ENCODE data around the gene GMPPB. TPM values are rescaled to one million over a fixed set of nuclear protein-coding genes. Genes with fewer than 3 reads are reported as not detected.
"Not testable (repeated sequence)": the region's sequence is repeated elsewhere in the genome, so short reads cannot be mapped to it uniquely, and the experiment has no call there.

The GMPPB gene
- total RNA-seq, 1 experiment from 2014 or later: 8.7 TPM

DNA sequence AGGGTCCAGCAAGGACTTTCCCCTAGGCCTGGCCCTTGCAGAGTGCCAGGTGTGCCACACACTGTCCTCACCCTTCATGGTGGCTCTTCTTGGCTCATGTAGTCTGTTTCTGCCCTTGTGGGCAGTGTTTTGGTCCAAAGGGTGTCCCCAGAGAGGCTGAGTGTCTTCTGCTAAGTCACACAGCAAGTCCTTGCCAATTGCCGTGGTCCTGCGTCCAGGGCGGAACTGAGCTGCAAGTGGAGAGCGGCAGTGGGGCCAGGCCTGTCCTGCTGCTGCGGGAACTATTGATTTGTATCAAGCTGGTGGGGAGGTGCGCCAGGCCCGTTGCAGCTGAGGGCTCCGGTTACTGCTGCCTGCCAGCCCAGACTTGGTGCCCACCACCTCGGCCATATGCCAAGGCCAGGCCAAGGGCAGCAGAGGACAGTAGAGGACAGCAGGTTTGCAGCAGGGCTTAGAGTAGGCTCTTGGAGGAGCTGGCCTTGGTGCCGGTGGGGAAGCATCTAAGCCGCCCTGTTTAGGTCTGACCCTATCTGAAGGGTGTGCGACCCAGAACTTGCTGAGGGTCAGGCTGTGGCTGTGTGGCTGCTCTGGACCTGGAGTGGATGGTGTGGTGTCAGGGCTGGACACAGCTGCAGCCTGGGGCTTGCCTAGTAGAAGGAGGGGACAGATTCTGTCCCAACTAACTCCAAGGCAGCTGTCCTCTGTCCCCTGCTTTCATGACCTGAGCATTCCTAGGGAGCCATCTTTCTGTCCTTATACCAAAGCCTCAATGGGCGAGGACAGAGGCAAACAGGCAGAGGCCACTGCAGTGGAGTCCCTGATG lies 8.8 kb downstream of the GMPPB start:
- DNase-seq (ENCODE audit: extremely low read depth, low read depth): no peak

DNA sequence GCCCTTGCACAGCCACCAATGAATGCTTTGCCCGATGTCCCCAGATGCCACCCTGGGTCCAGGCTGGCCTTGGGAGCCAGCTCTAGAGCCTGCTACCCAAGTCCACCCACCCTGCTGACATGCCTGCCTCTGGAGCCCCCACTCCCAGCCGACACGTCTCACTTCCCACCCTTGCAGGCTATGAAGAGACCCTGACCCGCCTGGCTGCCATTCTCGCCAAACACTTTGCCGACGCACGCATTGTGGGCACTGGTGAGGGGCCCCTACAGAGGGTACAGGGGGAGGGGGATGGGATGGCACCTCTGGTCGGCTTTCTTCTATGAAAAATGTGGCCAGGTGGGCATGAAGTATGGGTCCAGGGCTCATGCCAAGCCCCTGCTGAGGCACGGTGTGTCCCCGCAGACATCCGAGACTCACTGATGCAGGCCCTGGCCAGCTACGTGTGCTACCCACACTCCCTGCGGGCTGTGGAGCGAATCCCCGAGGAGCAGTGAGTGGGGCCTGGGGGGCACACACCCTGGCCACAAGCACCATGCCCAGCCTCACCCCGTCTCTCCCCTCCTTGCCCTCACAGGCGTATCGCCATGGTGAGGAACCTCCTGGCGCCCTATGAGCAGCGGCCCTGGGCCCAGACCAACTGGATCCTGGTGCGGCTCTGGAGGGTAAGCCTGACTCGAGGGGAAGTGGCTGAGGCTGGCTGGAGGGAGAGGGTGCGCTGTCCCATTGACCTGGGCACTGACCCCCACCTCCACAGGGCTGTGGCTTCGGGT lies 10.2 kb downstream of the GMPPB start:
- no peak for DNase-seq (ENCODE audit: extremely low read depth, low read depth)

DNA sequence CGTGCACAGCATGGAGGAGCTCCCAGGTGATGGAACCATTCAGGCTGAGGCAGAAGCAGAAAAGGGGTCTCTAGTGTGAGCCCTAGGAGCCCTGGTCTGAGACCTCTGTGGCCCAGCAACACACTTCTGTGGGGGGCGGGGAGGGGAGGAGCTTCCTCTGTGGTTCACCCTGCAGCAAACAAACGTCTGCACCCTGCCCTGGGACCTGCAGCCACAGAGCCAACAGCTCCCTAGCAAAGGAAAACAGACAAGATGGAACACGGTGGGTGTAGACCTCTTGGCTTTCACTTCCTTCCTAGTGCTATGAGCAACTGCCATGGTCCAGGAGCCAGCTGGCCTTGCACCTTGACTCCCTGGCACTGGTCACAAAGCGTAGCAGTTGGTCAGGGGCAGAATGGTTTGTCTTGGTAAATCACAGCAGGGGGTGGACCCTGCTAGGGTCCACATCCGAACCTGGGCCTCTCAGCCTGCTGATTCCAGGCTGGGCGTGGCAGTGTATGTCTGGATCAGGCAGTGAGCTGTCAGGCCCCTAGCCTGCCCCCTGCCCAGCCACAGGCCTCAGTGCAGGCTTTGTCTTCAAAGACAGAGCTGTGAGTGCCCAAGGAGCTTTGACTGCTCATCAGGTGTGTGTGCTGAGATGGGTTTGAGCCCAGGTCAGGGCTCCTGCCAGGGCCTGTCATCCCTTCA lies 11.0 kb downstream of the GMPPB start:
- no peak for DNase-seq (ENCODE audit: extremely low read depth, low read depth)

DNA sequence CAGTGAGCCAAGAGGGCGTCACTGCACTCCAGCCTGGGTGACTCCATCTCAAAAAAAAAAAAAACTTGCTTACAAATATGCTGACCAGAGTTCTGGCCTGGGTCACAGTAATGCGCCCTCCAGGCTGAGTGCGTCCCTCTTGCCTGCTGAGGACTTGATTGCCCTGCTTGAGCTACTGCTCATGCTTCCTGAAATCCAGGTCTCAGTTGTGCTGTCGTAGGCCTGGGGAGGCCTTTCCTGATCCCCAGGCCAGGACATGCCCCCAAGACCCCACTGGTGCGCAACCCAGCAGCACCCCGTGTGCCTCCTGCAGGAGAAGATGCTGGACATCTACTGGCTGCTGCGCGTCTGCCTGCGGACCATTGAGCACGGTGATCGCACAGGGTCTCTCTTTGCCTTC lies 11.6 kb downstream of the GMPPB start:
- DNase-seq (ENCODE audit: extremely low read depth, low read depth): no peak

DNA sequence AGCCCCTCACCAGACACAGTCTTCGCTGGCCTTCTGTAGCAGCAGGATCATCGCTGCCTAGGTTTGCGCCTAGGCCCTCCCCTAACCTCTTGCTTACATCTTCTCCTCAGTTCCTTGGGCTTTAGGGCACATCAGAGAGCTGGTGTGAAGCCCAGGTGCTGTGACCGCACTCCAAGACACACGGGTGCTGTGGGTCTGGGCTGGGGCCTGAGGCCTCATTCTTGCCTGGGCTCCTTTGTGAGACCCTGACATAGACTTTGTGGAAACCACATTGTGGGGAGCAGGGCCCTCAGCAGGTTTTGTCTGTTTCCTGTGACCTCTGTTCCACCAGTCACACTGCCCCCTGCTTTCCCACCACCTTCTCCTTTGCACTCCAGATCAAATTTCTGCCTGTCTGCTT lies 12.3 kb downstream of the GMPPB start:
- DNase-seq (ENCODE audit: extremely low read depth, low read depth): no peak

DNA sequence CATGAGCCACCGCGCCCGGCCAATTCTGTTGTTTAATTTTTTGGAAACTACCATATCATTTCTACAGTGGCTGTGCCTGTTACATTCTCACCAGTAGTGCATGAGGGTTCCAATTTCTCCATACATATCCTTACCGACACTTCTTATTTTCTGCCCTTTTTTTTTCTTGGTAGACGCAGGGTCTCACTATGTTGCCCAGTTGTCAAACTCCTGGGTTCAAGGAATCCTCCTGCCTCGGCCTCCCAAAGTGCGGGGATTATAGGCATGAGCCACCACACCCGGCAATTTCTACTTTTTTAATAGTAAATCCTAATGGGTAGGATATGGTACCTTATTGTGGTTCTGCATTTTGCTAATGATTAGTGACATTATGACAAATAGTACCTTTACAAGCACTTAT lies 13.9 kb downstream of the GMPPB start:
- DNase-seq (ENCODE audit: extremely low read depth, low read depth): no peak

DNA sequence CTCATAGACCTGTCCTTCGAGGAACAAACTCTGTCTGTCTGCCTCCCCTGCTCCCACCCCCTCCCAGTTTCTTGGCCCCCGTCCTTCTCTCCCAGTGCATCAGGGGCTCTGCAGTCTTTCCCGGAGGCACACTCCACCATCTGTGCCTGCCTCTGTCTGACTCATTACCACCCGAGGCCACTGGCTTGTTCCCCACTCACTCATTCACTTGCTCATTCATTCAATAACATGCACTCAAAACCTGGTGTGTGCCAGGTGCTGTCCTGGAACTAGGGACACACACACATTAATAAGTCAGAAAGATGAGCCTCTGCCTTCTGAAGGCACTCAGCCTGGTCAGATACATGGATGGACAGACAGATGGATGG lies 16.7 kb downstream of the GMPPB start:
- DNase-seq (ENCODE audit: extremely low read depth, low read depth): no peak

DNA sequence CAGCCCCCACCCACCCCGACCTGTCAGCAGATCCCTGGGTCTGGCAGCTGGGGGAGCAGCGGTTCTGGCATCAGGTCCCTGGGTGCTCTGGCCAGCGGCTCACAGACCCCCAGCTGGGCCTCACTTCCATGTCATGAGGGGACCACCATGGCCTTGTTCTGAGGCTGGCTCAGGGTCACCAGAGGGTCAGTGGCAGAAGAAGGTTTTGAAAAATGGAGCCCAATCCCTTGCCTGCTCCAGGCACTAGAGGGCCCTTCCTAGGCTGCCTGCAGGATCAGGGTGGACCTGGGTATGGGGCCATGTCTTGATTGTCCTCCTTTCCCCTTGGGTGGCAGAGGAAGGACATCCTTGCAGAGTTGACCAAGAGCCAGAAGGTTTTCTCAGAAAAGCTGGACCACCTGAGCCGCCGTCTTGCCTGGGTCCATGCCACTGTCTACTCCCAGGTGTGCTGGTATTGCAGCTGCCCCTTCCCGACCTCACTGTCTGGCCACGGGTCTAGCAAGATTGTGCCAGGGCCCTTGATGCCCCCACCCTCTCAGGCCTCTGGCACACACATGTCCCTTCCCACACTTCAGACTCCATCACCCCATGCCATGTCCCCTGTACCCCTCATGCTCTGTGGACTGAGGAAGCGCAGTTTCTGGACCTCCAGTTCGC lies 17.2 kb downstream of the GMPPB start:
- DNase-seq (ENCODE audit: extremely low read depth, low read depth): no peak

DNA sequence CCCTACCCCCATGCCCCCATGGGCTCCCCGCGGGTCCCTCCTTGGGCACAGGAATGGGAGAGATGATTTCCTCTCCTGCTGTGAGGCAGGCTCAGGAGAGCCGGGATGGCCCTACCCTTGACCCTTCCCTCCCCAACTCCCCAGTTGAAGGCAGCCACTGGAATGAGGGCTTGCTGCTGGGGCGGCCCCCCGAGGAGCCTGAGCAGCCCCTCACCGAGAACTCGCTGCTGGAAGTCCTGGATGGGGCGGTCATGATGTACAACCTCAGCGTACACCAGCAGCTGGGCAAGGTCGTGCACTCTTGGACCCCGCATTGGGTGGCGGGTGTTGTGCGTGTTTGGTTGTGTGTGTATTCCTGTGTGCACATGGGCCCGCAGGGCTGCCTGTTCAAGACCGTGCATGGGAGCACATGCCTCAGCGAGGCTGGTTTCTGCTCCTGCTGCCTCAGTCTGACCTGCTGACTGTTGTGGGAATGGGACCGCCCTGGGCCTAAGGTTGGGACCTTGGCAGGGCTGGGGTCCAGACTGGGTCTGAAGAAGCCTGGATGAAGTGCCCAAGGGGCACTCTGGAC lies 18.3 kb downstream of the GMPPB start:
- DNase-seq (ENCODE audit: extremely low read depth, low read depth): no peak

DNA sequence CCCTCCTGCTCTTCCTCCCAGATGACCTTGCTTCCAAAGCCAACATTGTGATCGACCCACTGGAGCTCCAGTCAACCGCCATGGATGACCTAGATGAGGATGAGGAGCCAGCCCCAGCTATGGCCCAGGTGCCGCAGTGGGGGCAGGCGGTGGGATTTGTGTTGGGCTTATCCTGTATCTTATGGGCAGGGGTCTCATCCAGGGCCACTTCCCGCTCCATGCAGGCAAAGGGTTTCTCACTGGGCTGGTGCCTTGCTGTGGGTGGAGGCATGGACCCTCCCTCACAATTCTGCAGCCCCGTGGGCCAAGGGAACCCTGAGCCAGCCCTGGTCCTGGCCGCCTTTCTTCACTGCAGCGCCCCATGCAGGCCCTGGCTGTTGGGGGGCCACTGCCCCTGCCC lies 19.1 kb downstream of the GMPPB start:
- DNase-seq (ENCODE audit: extremely low read depth, low read depth): no peak

DNA sequence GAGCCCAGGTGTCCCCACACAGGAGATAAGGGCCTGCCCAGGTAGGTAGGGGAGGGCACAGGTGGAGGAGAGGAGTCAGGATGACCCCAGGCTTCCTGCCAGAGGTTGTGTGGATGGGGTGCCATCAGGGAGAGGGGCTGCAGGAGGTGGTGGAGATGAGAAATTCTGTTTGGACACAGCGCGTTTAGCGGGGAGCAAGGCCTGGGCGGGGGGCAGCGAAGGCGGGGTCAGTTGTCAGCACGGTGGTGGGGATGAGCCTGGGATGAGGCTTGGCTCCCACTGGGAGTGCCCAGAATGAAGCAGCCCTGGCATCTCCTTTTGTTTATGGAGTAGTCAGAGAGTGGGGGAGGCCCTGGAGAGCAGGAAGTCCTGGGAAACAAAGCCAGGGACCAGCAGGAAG lies 19.8 kb downstream of the GMPPB start:
- no peak for DNase-seq (ENCODE audit: extremely low read depth, low read depth)

DNA sequence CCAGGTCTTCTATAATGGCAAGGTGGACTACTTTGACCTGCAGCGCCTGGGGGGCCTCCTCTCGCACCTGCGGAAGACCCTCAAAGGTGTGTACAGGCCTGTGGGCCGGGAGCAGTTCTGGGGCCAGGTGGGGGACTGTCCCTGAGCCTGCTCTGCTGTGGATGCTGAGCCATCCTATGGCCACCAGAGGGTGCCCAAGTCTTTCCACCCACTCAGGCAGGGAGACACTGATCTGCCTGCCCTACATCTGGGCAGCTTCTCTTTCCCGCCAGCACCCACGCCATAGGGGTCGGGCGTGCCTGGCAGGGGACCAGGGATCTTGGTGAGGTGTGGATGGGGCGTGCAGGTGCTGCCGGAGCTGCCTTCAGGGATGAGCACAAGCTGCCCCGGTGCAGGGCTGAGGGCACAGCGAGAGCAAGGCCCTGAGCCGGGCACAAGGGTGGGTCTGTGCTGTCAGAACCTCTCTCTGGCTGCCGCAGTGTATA lies 20.3 kb downstream of the GMPPB start:
- peak; percentile 60 for DNase-seq (ENCODE audit: extremely low read depth, low read depth)

DNA sequence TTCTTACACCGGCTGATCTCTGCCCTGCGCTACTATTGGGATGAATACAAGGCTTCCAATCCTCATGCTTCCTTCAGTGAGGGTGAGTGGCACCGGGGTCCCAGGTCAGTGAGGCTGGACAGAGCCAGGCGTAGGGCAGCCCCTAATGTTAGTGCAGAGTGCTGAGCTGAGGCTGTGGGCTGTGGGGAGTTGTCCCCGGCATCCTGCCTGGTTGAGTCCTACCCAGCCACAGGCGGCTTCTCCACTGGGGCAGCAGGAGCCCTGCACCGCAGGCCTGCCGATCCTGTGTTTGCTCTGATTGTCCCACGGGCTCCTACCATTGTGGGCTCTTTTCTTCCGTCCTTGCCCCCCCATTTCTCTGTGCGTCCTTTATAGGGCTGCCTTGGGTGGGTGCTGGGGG lies 21.1 kb downstream of the GMPPB start:
- DNase-seq (ENCODE audit: extremely low read depth, low read depth): no peak

DNA sequence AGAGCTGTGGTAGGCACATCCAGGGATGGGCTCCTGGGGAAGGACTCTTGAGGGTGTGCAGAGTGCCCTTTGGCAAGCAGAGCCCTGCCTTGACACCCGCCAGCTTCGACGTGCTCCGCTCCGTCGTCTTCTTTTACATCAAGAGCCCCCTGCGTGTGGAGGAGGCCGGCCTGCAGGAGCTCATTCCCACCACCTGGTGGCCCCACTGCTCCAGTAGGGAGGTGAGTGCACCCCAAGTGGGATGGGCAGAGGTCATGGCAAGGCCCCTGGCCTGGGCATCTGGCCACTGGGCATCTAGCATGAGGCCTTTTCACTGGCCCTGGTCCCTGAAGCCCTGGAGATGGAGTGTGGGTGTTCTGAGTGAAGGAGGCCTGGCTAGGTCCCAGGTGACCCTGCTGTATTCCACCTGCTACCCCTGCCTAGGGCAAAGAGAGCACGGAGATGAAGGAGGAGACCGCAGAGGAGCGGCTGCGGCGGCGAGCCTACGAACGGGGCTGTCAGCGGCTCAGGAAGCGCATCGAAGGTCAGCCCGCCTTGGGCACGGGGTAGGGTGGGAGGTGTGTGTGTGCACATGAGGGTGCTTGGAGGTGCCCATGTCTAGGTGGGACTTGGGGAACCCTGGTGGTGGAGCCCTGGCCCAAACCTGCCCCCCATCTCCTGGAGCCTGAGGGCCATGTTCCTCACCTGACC lies 22.2 kb downstream of the GMPPB start:
- DNase-seq (ENCODE audit: extremely low read depth, low read depth): no peak

DNA sequence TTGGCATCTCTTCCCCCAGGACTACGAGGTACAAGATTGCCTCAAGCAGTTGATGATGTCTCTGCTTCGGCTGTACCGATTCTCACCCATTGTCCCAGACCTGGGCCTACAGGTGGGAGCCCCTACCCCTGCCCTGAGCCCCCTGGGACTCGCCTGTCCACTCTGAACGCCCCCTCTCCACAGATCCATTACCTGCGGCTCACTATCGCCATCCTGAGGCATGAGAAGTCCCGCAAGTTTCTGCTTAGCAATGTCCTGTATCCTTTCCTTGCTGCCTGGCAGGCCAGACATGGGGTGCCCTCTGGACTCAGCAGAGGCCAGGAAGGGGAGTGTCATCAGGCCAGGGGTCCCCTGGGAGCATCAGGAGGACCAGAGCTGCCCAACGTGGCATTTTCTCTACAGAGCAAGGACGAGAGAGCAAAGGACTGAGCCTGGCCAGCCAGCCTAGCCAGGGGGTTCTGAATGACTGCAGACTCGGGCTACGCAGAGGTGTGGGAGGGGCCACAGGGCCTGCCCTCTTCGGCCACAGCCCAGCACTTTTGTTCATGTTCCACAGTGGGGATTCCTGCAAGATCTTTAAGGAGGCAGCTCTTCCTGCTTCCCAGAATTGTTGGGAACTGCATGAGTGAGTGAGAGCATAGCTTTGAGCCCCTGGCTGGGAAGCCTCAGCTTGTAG lies 23.2 kb downstream of the GMPPB start:
- no peak for DNase-seq (ENCODE audit: extremely low read depth, low read depth)

DNA sequence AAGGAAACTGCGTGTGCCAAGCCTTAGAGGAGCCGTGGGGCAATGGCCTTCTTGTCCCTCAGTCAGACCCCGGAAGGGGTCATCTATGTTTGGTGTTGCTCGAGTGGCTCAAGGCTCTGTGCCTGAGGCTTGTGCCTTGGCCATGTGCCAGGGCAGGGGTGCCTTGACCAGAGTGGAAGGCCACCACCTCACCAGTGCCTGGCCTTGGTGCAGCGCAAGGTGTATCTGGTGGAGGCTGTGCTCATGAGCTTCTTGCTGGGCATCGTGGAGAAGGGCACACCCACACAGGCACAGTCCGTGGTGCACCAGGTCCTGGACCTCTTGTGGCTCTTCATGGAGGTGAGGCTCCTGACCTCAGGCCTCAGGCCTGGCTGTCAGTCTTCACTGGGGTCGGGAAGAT lies 23.7 kb downstream of the GMPPB start:
- no peak for DNase-seq (ENCODE audit: extremely low read depth, low read depth)

DNA sequence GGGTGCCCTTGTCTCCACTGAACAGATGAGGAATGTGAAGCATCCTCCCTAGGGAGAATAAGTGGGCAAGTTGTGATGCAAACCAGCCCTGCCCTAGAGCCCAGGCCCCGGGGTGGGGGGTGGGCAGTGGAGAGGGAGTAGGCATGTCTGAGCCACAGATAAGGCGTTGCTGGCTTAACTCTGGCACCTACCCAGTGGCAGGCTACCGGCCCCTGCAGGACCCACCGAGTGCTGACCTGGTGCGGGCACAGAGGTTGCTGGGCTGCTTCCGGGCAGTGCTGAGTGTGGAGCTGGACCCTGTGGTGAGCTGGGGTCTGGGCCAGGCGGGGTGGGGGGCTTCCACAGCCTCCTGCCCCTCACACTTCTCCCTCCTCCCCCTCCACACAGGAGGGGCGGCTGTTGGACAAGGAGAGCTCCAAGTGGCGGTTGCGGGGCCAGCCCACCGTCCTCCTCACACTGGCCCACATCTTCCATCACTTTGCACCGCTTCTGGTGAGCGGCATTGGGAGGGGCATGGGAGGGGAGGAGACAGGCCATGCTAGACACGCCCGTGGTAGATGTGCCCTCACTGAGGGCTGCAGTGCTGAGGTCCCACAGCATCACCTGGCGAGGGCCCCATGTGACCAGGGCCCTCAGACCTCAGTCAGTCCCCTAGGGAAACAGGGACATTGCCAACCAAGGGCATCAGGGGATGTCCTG lies 24.3 kb downstream of the GMPPB start:
- no peak for DNase-seq (ENCODE audit: extremely low read depth, low read depth)

DNA sequence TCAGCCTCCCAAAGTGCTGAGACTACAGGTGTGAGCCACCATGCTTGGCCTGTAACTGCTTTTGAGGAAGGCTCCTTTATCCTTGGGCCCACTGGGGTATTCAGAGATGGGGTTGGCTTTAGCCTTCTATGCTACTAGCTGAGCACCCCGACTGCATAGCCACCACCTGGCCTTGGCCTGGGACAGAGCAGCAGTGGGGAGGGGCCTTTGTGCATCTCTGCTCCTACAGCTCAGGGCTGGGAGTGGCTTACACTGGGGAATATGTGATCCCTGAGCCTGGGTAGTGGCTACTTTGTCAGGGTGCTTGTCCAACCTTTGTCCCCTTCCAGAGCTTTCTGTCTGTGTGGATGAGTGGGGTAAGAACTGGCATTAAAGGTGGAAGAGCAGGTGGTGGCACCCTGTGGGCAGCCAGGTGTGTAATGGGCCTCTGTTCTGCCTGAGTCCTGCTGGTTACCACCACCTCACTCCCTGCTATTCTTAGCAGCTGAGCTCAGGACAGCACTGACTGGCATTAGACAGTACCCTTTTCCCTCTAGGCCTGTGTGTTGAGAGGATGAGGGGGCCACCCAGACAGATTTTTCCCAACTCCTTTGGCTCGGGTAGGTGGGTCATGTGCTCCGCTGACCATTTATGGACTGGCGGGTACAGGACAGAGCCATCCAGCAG lies 28.3 kb downstream of the GMPPB start:
- DNase-seq (ENCODE audit: extremely low read depth, low read depth): not testable (repeated sequence)

Measured in NCI-H460 (cell line).